Measurements from ENCODE around the gene MX1. TPM values are rescaled to one million over a fixed set of nuclear protein-coding genes. Genes with fewer than 3 reads are reported as not detected.

Gene MX1, protein sequence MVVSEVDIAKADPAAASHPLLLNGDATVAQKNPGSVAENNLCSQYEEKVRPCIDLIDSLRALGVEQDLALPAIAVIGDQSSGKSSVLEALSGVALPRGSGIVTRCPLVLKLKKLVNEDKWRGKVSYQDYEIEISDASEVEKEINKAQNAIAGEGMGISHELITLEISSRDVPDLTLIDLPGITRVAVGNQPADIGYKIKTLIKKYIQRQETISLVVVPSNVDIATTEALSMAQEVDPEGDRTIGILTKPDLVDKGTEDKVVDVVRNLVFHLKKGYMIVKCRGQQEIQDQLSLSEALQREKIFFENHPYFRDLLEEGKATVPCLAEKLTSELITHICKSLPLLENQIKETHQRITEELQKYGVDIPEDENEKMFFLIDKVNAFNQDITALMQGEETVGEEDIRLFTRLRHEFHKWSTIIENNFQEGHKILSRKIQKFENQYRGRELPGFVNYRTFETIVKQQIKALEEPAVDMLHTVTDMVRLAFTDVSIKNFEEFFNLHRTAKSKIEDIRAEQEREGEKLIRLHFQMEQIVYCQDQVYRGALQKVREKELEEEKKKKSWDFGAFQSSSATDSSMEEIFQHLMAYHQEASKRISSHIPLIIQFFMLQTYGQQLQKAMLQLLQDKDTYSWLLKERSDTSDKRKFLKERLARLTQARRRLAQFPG
- total RNA-seq, result 19.4 TPM

GRCh38 chr21:41425954-41426675 is at the start of gene MX1:
MX1 (plus strand) TSS chr21:41426239; CDS start chr21:41432071, 5,832 bp downstream.
- DNase-seq, result peak; percentile 59

- DNase-seq, result no peak
These were observed 48.3 kb upstream of the MX1 start for GRCh38 chr21:41377715-41378114.

GRCh38 chr21:41378849-41379248 is 47.2 kb upstream of the MX1 start:
- DNase-seq, result no peak

GRCh38 chr21:41379901-41380300 is 46.1 kb upstream of the MX1 start:
- no peak for DNase-seq

DNA sequence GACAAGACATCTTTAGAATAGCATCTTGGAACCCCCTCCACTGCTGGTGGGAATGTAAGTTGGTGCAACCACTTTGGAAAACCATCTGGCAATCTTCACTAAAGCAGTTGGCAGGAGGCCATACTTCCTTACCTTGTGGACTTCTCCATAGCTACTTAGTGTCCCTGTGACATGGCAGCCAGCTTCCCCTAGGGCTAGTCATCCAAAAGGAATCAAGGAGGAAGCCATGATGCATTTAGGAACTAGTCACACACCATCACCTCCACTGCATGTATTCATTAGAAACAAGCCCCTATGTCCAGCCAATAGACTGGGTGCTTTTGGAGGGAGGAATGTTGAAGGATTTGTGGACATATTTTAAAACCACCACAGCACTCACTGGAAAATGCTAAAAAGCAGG is 44.3 kb upstream of the MX1 start:
- no peak for DNase-seq

DNA sequence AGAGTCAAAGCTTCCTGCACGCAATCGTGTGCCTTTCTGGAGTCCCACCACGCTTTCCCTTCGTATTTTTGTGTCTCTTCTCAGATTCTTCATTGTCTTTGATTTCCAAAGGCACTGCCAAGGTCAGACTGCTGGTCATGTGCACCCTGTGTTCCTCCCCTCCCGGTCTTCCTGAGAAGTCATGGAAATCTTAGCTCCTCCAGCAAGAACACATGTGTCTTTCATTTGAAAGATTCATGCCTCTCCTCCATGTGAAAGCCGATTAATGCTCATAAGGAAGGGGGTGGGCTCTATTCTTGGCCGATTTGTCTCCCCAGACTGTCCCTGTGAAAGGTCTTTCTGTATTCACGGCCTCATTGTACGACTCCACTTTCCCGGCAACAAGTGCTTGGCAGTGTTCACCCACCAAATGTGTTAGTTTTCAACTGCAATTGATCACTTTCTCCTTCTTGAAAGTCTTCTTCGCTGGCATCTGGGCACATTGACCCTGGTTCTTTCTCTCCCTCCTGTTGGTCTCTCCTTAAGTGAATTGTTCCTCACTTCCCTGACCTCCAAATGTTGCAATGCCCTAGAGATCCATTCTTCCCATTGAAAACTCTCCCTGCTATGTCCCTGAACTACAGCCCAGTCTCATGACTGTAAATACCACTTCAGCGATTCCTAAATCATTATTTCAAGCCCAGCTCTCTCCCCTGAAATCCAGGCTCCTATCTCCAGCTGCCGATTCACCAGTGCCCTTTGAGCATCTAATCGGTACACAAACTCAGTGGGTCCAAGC is 38.8 kb upstream of the MX1 start:
- DNase-seq, result peak; percentile 17

GRCh38 chr21:41387824-41388223 is 38.2 kb upstream of the MX1 start:
- DNase-seq, result no peak

DNA sequence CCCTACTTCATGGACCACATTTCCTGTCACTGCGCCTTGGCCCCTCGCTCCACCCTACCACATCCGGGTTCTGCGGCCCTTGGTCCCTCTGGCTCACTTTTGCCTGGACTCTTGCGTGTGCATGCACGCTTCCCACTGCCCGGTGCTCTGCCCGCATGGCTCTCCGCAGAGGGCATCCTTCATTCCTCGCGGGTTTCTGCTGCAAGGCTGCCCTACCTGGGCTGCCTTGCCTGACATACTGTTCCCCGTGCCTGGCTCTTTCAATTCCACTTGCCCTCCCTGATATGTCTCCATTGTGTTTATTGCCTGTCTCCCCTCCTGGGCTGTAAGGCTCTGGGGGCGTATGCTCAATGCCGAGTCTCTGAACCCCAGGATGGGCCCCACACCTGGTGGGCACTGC is 37.8 kb upstream of the MX1 start:
- no peak for DNase-seq

- no peak for DNase-seq
These were observed 35.9 kb upstream of the MX1 start for GRCh38 chr21:41390043-41390639.

DNA sequence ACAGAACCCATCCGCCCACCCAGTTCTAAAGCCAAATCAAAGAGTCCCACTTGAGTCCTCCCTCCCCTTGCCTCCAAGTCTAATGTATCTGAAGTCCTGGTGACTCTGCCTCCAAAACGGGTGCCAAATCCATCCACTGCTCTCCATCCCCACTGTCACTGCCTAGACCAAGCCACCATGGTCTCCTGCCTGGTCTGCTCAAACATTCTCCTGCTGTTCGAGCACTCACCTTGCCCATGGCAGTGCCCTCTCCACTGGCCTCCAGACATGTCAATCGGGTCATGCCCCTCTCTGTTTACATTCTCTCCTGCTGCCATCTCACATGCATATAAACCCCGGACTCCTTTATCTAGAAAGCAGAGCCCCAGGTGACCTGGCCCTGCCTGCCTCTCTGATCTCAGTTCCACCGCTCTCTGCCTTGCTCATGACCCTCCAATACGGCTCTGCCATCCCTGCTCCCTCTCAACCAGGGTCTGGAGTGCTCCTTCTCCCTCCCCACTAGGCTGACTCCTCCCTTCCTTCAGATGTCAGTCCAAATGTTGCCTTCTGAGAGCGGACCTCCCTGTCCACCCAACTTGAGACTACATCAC is 32.1 kb upstream of the MX1 start:
- DNase-seq, result no peak

DNA sequence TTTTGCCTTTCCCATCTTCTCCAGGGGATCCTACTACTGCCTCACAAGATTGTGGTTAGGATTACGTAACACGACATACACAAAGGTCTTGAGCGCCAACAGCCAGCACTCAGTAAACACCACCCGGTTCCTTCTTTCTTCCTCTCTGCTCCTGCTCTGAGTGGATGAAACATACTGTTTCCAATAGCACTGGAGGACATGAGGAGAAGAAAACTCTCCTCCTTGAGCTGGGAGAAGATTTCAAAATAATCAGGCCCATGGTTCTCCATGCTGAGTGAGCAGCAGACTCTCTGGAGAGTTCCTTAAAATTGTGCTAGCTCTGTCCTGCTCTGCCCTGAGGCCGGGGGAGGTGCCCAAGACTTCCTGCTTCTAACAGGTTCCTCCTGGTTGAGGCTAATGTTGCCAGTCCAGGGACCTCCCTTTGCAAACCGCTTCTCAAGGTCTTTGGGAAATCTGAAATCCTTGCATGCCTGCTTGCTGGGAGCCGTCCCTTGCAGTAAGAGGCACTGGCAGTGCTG is 29.4 kb upstream of the MX1 start:
- DNase-seq, result no peak

GRCh38 chr21:41397471-41397891 is 28.6 kb upstream of the MX1 start:
- no peak for DNase-seq

- no peak for DNase-seq
These were observed 27.8 kb upstream of the MX1 start for GRCh38 chr21:41398251-41398650.

- DNase-seq, result no peak
These were observed 27.2 kb upstream of the MX1 start for GRCh38 chr21:41398831-41399230.

DNA sequence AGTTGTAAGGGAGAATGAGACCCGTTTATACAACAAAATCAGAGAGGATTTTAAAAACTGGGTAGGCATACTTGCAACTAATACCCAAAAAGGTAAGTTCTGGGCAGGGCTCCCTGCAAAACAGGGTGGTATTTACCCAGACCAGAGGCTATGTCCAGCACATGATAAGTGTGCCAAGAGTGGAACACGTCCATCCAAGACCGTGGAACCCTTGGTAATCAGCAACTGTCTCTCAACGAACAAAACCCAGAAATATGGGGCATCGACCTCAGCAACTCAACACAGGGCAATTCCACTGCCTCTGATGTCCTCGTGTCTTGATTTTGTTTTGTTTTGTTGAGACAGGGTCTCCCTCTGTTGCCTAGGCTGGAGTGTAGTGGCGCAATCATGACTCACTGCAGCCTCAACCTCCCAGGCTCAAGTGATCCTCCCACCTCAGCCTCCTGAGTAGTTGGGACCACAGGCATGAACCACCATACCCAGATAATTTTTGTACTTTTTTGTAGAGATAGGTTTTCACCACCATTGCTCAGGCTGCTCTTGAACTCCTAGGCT is 26.7 kb upstream of the MX1 start:
- DNase-seq, result no peak

GRCh38 chr21:41402231-41402630 is 23.8 kb upstream of the MX1 start:
- DNase-seq, result no peak

DNA sequence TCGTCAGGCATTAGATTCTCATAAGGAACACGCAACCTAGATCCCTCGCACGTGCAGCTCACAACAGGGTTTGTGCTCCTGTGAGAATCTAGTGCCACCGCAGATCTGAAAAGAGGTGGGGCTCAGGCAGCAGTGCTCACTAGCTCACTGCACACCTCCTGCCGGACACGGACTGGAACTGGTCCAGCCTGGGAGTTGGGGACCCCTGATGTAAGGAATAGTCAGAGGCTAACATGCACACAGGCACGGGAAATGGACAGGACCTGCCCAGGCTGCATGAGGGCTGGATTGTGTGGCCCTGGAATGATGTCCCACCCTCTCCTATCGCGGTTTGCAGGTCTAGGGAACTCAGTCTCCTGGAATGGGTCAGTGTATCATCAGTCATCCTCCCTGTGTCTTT is 23.2 kb upstream of the MX1 start:
- DNase-seq, result no peak

DNA sequence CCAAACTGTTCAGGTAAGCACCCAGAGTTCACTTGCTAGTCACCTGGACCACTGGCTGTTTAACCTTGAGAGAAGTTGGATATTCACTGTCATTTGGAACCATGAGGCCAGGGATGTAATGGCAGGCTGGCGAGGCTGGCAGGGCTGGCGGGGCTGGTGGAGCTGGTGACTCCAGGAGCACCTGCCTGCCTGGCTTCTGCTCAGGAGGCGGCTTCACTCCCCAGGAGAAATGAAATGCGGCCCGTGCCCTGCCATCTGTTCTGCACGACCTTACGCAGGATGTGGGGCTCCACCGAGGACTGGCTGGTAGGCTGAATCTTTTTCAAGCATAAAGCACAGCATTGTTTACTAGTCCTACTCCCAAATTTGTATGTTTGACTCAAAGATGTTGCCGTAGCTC is 22.7 kb upstream of the MX1 start:
- no peak for DNase-seq

DNA sequence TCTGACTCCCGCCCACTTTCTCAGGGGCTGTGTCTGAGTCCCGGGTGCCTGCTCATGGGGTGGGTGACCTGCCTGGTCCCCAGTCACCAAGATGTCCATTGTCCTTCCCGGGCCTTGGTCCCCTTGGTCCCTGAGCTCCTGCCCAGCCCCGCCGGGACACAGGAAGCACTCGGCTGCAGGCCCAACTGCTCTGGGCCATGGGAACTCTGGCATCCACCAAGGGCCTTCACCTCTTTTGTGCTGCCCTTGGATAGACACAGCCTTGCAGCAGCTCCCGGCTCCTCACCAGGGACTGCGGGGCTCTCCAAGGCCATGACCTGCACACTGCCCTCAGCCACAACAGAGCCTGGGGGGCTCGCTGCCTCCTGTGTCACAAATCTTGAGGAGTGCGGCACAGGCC is 22.1 kb upstream of the MX1 start:
- DNase-seq, result no peak

GRCh38 chr21:41405321-41405720 is 20.7 kb upstream of the MX1 start:
- DNase-seq, result no peak

DNA sequence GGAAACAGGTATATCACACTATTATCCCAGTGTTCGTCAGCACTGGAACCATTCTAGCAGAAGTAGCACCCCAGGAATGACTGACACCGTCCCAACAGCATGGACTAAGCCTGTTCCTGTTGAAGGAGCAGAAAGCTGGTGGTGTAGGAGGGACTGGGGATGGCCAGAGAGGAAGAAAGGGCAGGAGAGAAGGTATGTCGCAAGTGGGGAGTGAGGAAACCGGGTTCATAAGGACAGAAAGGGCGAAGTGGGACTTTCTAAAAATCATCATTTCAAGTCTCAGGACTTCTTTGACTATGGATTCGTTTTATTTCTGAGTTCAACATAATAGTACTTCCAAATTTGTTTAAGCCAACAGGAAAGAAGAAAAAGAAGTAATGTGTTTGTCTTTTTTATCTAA is 19.7 kb upstream of the MX1 start:
- DNase-seq, result no peak
